DOHH2 (cell line): ENCODE results near the gene ABCC8.

ENCODE experiments used
- CTCF ChIP-seq: fragments of 200-600 bp; sonication (generic); IDR thresholded peaks from one replicate; pipeline ENCODE4 v1.5.1; 2014; ENCODE audit warnings: antibody characterized with exemption, mild to moderate bottlenecking, low read depth, low read length; ENCODE audit not compliant: poor library complexity, severe bottlenecking
- EZH2phosphoT487 ChIP-seq: fragments of 200-600 bp; sonication (generic); IDR thresholded peaks from 2 replicates; pipeline ENCODE4 v1.6.1; 2017; ENCODE audit warnings: borderline replicate concordance, mild to moderate bottlenecking, antibody characterized with exemption, low read length, moderate library complexity, mixed read lengths

- TF ChIP-seq CTCF: no peak
- no peak for TF ChIP-seq EZH2phosphoT487
Observed at GRCh38 chr11:17489751-17490150, 13.1 kb upstream of the ABCC8 start.
